ENCODE measurements around the gene EFHD2. TPM values are rescaled to one million over a fixed set of nuclear protein-coding genes. Genes with fewer than 3 reads are reported as not detected.
A peak's percentile ranks its signal among the peaks of the same experiment; 100 is the strongest.
"Not testable (repeated sequence)": the region's sequence is repeated elsewhere in the genome, so short reads cannot be mapped to it uniquely, and the experiment has no call there.

The EFHD2 gene
- total RNA-seq, 2 donors from 2014 or later = 33.4 to 39.8 TPM

DNA sequence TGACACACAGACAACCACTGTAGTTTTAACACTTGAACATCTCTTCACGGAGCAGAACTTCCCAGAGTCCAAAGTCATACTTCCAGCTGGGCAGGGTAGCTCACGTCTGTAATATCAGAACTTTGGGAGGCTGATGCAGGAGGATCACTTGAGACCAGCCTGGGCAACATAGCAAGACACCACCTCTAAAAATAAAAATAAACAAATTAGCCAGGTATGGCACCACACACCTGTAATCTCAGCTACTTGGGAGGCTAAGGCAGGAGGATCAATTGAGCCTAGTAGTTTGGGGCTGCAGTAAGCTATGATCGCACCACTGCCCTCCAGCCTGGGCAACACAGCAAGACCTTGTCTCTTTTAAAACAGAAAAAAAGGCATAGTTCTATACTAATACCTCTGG is 24.3 kb upstream of the EFHD2 start:
- intact Hi-C loops (cut with DNase I) = no loop called here
- DNase-seq (ENCODE audit: low spot score) = no peak

DNA sequence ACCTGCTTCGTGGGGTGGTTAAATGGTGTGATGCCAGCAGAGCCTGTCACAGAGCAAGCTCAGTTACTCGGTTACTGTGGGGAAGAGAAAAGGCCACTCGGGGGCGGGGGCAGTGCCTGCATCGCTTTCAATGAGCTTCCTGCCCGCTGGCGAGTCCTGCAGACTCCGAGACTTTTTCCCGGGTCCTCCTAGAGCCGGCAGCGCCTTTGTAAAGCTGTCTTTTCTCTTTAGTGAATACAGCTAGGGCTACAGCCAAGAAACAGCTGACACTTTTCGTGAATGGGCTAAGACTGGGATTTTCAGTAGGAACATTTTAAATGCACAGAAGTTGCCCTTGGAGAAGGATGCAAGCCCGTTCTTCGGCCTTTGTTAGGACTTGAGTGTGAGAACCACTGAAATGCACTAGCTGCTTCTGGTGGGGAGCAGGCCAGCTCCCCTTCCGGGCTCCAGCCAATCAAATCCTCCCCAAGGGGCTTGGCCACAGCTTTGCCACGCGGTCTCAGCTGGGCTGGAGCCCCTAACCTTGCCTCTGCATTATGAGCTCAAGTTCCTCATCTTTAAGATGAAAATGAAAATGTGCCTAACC is 23.4 kb upstream of the EFHD2 start:
- peak; percentile 81 for DNase-seq (ENCODE audit: low spot score)
- intact Hi-C loops (cut with DNase I) = no loop called here

DNA sequence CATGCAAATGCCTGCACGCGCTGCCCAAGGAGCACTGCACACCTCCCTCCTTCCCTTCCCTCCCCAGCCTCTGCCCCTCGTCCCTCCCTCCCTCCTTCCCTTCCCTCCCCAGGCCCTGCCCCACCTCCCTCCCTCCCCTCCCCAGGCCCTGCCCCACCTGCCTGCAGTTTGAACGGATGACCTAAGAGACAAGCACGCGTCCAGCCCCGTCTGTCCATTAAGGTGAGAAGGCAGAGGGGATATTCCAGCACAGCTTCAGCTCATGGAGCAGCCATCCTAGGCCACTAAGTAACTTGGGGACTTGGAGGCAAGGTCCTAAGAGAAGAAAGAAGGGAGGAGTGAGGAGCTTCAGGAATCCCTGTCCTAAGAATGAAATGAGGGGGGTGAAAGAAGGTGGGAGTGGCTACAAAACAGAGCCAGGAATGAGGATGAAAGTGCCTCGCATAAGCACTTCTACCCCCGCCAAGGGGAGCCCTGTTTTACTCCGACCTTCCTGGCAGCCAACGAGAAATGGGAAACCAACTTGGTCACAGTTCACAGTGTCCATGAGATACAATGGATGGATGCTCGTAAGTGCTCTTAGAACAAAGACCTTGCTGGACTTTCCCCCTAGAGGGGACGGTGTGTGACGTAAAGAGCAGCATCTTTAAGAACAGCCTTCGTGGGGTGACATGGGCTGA is 21.3 kb upstream of the EFHD2 start:
- no peak for DNase-seq (ENCODE audit: low spot score)
- intact Hi-C loops (cut with DNase I) = no loop called here

DNA sequence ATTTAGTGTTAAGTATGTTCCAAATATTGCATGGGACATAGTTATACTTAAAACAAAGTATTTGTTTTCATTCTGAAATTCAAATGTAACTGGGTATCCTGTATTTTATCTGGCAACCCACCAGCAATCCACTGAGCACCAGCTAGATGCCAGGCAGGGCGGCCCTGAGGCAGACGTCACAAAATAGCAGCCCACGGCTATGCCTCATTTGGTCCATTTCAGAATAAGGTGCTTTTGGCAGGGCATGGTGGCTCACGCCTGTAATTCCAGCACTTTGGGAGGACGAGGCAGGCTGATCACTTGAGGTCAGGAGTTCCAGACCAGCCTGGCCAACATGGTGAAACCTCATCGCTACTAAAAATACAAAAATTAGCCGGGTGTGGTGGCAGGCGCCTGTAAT is 19.9 kb upstream of the EFHD2 start:
- intact Hi-C loops (cut with DNase I); DNase-seq (ENCODE audit: low spot score): not testable (repeated sequence)

DNA sequence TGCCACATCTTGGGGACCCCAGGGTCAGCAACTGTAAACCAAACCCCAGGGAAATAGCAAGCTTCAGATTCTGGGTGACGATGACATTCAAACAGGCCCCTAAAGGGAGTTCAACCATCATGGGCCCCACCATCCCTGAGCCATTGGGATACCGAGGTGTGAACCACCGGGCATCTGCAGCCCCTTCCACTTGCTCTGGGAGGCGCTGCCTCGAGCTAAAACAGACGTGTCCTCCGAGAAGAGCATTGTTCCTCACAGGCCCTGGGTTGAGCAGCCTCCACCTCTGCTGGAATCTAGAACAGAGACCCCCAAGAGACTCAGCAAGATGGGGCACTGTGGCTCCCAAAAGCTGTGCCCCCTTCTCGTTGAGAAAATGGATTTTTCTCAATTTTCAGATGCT is 19.0 kb upstream of the EFHD2 start:
- intact Hi-C loops (cut with DNase I) = no loop called here

DNA sequence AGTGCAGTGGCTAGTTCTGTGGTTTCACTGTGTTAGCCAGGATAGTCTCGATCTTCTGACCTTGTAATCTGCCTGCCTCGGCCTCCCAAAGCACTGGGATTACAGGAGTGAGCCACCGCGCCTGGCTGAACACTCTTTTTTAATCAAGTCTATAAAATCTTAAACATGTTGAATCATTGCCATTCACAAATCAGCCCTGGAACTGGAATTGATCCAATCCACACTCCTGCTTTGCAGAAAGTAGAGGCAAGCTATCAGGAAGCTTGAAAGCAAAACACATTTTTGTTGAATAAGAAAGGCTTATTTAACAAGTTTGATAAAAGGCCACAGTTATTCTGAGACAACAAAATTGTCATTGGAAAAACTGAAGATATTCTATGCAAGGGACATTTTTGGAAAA is 18.3 kb upstream of the EFHD2 start:
- intact Hi-C loops (cut with DNase I) = no loop called here
- DNase-seq (ENCODE audit: low spot score) = no peak

More for the DNA sequence above, 19.0 kb upstream of the EFHD2 start:
- no peak for DNase-seq (ENCODE audit: low spot score)

DNA sequence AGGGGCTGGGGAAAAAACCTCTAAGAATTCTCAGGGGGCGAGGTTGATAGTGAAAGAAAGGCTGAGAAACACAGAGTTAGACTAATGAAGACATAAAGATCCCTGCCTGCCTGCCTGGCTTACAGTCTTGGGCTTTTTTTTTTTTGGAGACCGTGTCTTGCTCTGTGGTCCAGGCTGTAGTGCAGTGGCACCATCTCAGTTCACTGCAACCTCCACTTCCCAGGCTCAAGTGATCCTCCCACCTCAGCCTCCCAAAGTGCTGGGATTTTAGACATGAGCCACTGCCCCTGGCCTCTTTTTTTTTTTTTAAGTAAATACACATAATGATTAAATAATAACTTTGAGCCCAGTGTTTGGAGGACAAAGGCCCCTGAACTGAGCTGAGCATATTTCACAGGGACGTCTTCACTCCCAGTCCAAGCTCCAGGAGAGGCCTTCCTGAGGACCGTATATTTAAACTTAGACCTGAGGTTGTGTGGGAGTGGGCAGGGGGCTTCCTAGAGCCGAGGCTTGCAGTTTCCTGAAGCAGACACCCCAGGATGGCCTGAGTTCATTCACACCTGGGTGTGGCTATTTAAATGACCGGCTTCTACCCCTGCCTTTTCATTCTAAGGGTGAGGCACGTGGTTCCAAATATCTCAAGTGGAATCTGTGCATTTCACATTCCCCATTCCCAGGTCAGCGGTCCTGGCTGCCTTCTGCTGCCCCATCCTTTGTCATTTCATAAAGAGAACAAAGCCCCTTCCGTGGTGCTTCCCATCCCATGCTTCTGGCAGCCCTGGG is 16.0 kb upstream of the EFHD2 start:
- DNase-seq (ENCODE audit: low spot score) = no peak
- intact Hi-C loops (cut with DNase I) = no loop called here

DNA sequence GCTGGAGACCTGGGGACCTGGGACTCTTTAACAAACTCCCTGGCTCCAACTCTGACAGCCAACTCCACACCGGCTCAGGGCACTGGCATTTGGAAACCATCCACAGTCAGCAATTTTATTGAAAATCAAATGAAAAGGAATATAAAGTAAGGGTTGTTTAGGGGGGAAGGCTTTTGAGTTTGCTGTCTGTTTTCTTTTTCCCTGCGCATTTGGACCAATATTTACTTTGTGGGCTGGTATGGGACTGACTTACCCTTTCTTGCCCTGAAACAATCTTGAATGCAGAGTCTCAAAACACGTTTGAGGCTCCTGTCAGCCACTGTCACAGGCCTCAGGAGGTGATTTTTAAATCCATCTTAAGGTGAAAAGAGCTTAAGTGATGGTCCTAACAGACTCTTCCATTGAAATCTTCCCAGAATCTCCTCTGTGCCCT is 15.4 kb upstream of the EFHD2 start:
- intact Hi-C loops (cut with DNase I) = no loop called here
- DNase-seq (ENCODE audit: low spot score) = no peak

DNA sequence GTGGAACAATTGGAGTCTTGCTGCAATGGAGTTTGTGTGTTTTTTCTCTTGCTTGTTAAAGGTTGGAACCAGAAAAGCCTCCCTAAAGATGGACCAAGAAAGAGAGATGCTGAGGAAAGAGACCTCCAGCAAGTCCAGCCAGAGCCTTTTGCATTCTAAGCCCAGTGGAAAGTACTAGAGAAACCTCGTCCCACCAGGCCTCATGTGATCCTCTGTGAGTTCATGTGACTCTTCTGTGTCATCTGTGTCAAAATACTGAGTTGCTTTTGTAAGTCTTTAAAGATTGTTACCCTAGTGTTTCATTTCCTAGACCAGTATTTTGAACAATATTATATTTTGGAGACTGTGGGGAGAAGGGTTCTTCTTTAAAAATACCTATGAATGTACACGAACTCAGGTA is 12.5 kb upstream of the EFHD2 start:
- intact Hi-C loops (cut with DNase I) = no loop called here
- no peak for DNase-seq (ENCODE audit: low spot score)

DNA sequence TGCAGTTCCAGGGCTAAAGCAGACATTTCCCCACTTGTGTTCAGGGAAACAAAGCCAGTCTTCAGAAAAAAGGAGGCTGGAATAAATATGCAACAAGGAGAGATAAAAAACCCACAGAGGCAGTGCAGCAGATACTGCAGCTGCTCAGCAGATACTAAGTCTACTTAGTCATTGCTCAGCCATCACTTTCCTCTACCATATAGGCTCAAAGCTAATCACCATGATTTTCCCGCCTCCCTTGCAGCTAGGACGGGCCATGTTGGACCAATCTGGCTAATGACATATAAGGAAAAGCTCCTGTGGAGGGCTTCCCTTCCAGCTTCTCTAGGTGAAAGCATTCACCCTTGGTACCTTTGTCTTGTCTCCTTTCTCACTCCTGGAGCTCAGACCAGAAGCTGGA is 10.0 kb upstream of the EFHD2 start:
- no peak for DNase-seq (ENCODE audit: low spot score)
- intact Hi-C loops (cut with DNase I) = no loop called here

DNA sequence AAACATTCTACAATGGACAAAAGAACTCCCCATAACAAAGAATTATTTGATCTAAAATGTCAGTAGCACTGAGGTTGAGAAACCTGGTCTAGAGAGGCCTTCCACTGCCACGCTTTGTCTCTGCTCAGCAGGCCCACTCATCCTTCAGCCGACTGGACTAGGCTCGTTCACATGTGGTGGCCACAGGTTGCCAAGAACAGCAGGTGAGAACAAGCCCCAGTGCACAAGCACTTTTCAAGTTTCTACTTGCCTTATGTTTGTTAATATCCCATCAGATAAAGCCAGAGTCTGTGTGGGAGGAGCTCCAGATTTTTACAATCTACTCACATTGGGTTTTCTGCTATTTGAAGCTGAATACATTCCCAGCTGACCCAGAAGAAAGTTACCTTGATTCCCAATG is 9.1 kb upstream of the EFHD2 start:
- intact Hi-C loops (cut with DNase I) = no loop called here
- DNase-seq (ENCODE audit: low spot score) = no peak

DNA sequence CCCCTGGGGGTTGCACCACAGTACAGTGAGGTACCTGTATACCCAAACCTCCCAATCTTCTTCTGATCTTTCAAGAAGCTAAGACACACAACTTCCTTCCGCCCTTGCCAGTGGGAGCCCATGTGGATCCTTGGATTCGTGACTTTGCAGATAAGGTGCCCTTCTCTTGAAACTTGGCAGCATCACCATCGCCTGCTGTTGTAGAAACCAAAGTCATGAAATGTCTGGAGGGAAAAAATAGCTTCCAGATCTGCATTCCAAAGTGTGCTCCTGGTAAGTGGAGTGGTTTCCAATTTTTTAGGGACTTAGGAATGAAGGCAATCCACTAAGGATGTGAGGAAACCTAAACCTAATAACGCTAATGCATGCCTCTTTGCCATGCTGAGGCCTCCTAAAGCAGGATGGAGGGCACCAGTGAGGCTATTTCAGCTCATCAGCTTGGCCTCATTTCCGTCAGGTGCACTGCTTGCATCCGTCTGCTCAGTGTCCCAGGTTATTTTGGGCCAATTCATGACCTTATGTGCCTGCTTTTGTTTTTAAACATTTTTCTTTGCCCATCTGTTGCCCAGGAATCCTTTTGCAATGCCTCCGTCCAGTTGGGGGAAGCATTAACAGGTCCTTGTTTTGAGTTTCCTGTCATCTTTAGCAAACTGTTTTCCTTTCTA is 8.2 kb upstream of the EFHD2 start:
- DNase-seq (ENCODE audit: low spot score) = no peak
- intact Hi-C loops (cut with DNase I) = no loop called here

DNA sequence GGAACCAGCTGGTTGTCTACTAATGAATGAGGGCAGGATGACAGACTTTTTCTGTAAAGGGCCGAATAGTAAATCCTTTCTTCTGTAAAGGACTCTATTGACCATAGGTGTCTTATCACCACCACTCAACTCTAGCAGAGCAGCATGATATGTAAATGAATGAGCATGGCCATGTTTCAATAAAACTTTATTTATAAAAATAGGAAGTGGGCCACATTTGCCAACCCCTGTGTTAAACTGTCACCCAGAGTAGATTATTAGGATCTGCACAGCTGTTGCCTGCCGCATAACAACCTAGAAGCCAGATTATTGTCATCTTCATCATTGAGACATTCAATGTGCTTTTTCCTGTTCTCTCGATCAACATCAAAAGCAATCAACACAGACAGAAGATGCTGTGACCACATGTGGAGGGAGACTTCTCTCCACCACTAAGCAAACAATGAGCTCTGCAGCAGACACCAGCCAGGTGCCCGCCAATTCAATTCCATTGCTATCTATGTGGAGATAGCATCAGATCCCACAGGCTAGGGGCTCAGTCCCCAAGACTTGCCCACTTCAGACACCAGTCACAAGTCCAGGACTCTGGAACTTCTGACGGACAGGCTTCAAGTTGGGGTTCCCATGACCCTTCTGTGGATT is 6.8 kb upstream of the EFHD2 start:
- no peak for DNase-seq (ENCODE audit: low spot score)
- intact Hi-C loops (cut with DNase I) = no loop called here

DNA sequence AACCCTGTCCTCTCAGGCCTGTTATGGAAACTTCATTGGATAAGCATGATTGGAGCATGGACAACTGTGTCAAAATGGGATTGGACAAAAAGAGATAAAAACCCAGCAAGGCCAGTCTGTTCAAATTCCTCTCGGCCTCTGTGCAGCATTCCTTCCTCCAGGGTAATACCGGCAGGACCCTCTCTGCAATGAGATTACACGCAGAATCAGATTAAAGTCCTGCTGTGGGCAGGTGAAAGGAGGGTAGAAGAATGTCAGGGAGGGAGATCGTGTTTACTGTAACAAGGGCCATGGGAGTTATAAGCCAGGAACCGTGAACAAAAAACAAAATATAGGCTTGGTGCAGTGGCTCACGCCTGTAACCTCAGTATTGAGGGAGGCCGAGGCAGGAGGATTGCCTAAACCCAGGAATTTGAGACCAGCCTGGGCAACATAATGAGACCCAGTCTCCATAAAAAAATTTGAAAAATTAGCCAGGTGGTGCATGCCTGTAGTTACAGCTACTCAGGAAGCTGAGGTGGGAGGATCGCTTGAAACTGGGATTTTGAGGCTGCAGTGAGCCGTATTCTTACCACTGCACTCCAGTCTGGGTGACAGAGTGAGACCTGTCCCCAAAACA is 5.6 kb upstream of the EFHD2 start:
- no peak for DNase-seq (ENCODE audit: low spot score)
- intact Hi-C loops (cut with DNase I) = no loop called here

DNA sequence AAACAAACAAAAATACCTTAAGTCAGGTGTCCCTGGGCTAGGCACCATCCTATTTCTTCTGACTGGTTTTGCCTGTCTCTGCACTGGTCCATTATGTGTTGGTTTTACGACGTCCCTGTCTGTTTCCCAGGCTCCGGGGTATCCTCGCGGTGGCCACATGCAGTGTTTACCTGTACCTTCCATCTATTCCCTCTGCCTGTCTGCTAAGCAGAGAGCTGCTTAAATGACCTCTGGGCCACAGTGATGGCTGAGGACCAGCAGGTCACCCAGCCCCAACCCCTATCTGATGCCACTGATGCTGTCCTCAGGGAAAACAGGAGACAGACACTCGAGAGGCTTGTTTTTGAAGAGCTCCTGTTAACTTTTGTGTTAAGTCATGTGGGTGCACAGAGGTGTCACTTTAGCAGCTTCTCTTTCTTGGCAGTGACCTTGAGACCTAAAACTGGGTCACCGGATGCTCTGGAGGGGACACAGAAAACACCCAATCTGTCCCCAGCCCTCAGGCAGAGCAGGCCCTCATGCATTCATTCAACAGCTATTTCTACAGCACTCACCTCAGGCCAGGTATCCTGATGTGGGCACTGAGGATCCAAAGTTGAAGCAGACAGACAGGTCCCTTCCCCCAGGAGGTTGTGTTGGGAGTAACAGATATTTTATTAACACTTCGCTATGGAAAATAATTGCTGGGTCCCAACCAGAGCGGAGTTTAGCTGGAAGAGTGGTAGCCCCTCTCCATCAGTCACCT is 4.4 kb upstream of the EFHD2 start:
- intact Hi-C loops (cut with DNase I) = no loop called here
- DNase-seq (ENCODE audit: low spot score) = no peak

DNA sequence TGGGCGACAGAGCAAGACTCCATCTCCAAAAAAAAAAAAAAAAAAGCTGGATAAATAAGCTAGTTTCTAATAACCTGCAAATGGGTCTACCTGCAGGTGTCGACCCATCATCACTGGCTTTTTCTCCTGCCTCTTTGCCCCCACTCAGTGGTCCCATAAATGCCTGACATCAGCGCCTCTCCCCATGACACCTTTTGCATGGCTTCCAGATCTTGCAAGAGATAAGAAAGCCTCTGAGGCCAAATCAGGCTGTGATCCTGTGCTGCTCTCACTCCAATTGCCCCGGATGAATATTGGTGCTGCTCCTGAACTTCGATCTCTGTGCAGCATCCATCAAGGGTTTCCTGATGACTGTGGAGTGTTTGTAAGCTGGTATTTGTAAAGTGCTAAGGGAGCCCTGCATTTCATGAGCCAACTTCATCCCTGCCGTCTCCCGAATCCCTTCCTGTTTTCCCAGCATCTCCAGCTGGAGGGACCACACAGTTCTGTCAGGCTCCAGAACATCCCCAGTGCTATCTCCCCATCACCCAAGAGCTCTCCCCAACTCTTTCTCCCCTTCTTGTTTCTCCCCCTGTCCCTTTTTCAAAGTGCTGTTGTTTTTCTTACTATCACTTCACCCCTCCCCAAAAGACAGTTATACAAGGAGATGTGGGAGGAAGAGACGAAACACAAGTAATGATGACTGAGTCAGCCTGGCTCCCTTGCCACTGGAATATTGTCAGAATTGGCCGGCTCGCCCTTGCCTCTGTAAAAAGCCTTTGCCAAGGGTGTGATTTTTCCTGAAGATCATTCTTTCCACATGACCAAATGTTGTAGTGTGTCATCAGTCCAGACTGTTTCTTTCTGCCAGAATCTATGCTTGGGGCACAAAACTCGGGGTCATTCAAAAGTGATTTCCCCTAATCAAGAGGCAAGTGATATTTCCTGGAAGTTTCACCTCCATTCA is 2.8 kb upstream of the EFHD2 start:
- intact Hi-C loops (cut with DNase I) = loop anchor here in 1 of 2 donors (1.0 kb wide), 1 partner anchor 77 kb away; no protein-coding TSS in a partner anchor
- no peak for DNase-seq (ENCODE audit: low spot score)

DNA sequence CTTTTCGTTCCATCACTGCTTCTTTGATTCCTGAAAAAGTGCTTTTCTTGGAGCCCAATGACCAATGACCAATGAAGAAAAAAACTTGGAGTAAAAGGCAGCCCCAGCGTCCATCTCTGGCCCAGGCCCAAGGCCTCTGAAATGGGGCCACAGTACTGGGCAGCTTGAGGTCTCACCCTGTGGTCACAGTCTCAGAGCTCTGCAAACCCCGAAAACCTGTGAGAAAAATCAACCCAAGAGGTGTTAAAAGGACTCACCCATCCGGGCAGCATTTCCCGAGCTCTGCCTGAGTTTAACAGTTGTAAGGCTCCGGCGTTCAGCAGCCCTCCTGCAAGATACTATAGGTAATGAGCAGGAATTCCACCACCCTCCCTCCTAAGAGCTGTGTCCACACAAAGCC is 2.1 kb upstream of the EFHD2 start:
- DNase-seq (ENCODE audit: low spot score) = no peak
- intact Hi-C loops (cut with DNase I) = loop anchor here in 1 of 2 donors (1.0 kb wide), 1 partner anchor 77 kb away; no protein-coding TSS in a partner anchor

Data from posterior vena cava (tissue), 2 donors.